Heart left ventricle (tissue), 13 donors: Measurements from ENCODE around the gene OSBPL10.

ENCODE experiments used
- POLR2A ChIP-seq, 2 donors: fragments of 450-650 bp; IDR thresholded peaks; one replicate each; pipeline ENCODE4 v1.6.1; 2017; ENCODE audit warnings: antibody characterized with exemption in 2 of 2, mild to moderate bottlenecking in 2 of 2, moderate library complexity in 2 of 2
- TF ChIP-seq, protein P1 (sequence below), 12 donors: fragments of 200-600 bp; sonication (generic) in 4 of 12; IDR thresholded peaks; one replicate each; pipeline versions ENCODE4 v1.5.0 to v1.8.0; 2018 to 2022; ENCODE audit warnings: antibody characterized with exemption in 12 of 12, mild to moderate bottlenecking in 5 of 12
- donor health status: ischemic (EF 13 %, LVEDD 7.1; RV severe dilation, severe dysfunction).
- donor health status: DM: no; HTN: yes; CAD: no.
- donor health status: DM: no; HTN: no; CAD: no.
- donor health status: ischemic (EF 25% LVEDD 6.9; RV normal size, moderate dysfunction).
- donor health status: ischemic (EF 25% LVEDD 5.7; RV mildly dilated, moderate dysfunction).
- donor health status: ischemic (EF 35%, LVEDD 5.7; RV mildly dilated, moderate dysfunction).
- donor health status: nonischemic (EF 11% LVEDD 7.7; RV severe dilation, severe dysfunction).
- donor health status: DM: yes; HTN: yes; CAD: no.
- donor health status: PGD.
- donor health status: ischemic (EF 29% LVEDD 5.4; RV normal size, mild dysfunction).
- donor health status: nonischemic (EF 23%, LVEDD 6.1; RV moderate dilation, normal function).

DNA sequence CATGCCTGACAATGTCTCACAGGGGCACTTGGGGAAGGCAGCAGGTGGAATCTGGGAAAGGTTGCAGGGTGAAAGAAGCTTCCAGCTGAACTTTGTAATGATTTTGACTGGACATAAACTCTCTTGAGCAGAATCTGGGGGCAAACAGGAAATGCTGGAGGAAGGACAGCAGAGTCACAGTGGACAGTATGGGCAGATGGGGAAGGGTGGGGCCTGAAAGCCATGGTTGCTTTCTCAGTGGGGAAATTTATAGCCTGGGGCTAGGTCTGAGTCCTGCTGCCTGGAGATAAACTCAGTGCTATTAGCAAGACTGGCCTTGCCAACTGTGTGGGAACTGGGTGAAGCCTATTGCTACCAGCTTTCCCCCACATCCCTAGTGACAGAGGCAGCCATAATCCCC, 203.2 kb downstream of the OSBPL10 start:
- TF ChIP-seq, protein P1, sequence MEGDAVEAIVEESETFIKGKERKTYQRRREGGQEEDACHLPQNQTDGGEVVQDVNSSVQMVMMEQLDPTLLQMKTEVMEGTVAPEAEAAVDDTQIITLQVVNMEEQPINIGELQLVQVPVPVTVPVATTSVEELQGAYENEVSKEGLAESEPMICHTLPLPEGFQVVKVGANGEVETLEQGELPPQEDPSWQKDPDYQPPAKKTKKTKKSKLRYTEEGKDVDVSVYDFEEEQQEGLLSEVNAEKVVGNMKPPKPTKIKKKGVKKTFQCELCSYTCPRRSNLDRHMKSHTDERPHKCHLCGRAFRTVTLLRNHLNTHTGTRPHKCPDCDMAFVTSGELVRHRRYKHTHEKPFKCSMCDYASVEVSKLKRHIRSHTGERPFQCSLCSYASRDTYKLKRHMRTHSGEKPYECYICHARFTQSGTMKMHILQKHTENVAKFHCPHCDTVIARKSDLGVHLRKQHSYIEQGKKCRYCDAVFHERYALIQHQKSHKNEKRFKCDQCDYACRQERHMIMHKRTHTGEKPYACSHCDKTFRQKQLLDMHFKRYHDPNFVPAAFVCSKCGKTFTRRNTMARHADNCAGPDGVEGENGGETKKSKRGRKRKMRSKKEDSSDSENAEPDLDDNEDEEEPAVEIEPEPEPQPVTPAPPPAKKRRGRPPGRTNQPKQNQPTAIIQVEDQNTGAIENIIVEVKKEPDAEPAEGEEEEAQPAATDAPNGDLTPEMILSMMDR (IDR thresholded peaks at IDR 0.05): no peak
- no peak for TF ChIP-seq POLR2A (IDR thresholded peaks at IDR 0.05)
